ENCODE data around the gene PDE3B. TPM values are rescaled to one million over a fixed set of nuclear protein-coding genes. Genes with fewer than 3 reads are reported as not detected.

PDE3B gene
- total and polyA plus RNA-seq, 2 of the 8 experiments (the other 6 are each of a cell fraction or from before 2014, with no cell fraction given): 2.7 to 10.9 TPM

- Histone ChIP-seq H2AK5ac (ENCODE audit: low read depth, low read length) (no peak overlapping the region), H3K14ac (ENCODE audit: insufficient read length) (no peak overlapping the region), H2BK5ac (ENCODE audit: low read depth, low read length) (no peak overlapping the region), H4K20me1 (replicated peaks in 1 of 2; ENCODE audit: control insufficient read depth in 1 of 2, insufficient read depth in 2 of 2, low read length in 2 of 2) (no peaks in the 10 kb centered on the region), H3K23me2 (ENCODE audit: low read depth, low read length) (no peaks in the 10 kb centered on the region), H3K4me3 (ENCODE audit: extremely low read depth in 1 of 4, insufficient read depth in 2 of 4, low read depth in 3 of 4, low read length in 4 of 4) (no peak overlapping the region), H4K5ac (ENCODE audit: insufficient read length, low read depth, low read length) (no peak overlapping the region), H3K9ac (replicated peaks in 1 of 4; ENCODE audit: extremely low read depth in 1 of 4, low read depth in 3 of 4, low read length in 3 of 4) (no peak overlapping the region), H3K36me3 (ENCODE audit: control insufficient read depth in 2 of 4, insufficient read depth in 4 of 4, low read length in 3 of 4) (no peaks in the 10 kb centered on the region), H3K79me2 (ENCODE audit: control insufficient read depth in 1 of 2, insufficient read depth in 2 of 2, low read length in 2 of 2) (no peaks in the 10 kb centered on the region), H2AFZ (ENCODE audit: low read length) (no peak overlapping the region), H3K27me3 (replicated peaks in 1 of 4; ENCODE audit: control insufficient read depth in 3 of 4, extremely low read depth in 1 of 4, insufficient read depth in 3 of 4, low read length in 3 of 4) (no peaks in the 10 kb centered on the region), H3K27ac (ENCODE audit: low read depth, low read length) (no peak overlapping the region), H3K79me1 (ENCODE audit: low read depth, low read length) (no peaks in the 10 kb centered on the region), H3K4me1 (replicated peaks in 1 of 4; ENCODE audit: control insufficient read depth in 3 of 4, insufficient read depth in 4 of 4, low read length in 3 of 4) (no peaks in the 10 kb centered on the region), H3K9me3 (ENCODE audit: insufficient read depth in 2 of 2, low read depth in 1 of 2, low read length in 1 of 2) (no peaks in the 10 kb centered on the region; a peak in 2 of 4 replicates), H3K23ac (ENCODE audit: insufficient read length) (no peak overlapping the region), H2BK20ac (ENCODE audit: low read length) (no peak overlapping the region), H3K56ac (replicated peaks; ENCODE audit: insufficient read length, low read depth, low read length) (no peak overlapping the region), H2BK120ac (replicated peaks; ENCODE audit: low read depth, low read length) (no peak overlapping the region), H4K8ac (ENCODE audit: extremely low read depth, insufficient read depth, low read length) (no peak overlapping the region), H3K4ac (replicated peaks; ENCODE audit: insufficient read length, low read depth, low read length) (no peak overlapping the region), H2BK15ac (ENCODE audit: low read length) (no peak overlapping the region), H2BK12ac (ENCODE audit: low read depth, low read length) (no peak overlapping the region), H3K18ac (ENCODE audit: extremely low read depth, low read length) (no peak overlapping the region), H3K4me2 (ENCODE audit: insufficient read depth in 1 of 2, low read depth in 2 of 2, low read length in 2 of 2) (no peak overlapping the region), H4K91ac (replicated peaks; ENCODE audit: insufficient read length, low read length) (no peak overlapping the region)
- TF ChIP-seq CEBPB (IDR thresholded peaks at IDR 0.05; ENCODE audit: low read depth, low read length) (no peak), RNF2 (IDR thresholded peaks at IDR 0.05; ENCODE audit: borderline replicate concordance, low read depth, low read length, missing control alignments, poor library complexity, severe bottlenecking) (no peak), CTBP2 (IDR thresholded peaks at IDR 0.05; ENCODE audit: borderline replicate concordance, insufficient read depth, insufficient read length, low read length) (no peak), ASH2L (IDR thresholded peaks at IDR 0.05; ENCODE audit: low read length) (no peak), FOSL1 (IDR thresholded peaks at IDR 0.05; ENCODE audit: insufficient read depth, low read depth, low read length) (no peak), BRCA1 (IDR thresholded peaks at IDR 0.05; ENCODE audit: low read depth, low read length) (no peak)
- DNase-seq (ENCODE audit: low read depth in 1 of 2, low spot score in 2 of 2) (no peak), FAIRE-seq (no peak)
- ChIA-PET POLR2A (ENCODE audit: partially characterized antibody) (no interaction called here), CTCF (ENCODE audit: partially characterized antibody) (interaction anchor here (0.6 to 1.1 kb wide), 3 partner anchors 12 to 700 kb away, joined by 3 to 4 read pairs (median 3); no protein-coding TSS in a partner anchor)
- 97% methylated on average over 2 of the region's 2 CpGs; no CpG with 5 or more reads in 1 of the 2 experiments for WGBS, 2 experiments (ENCODE audit: extremely low coverage in 1 of 2, insufficient coverage in 1 of 2, insufficient read length in 1 of 2, insufficient replicate concordance in 2 of 2, low coverage in 1 of 2, low lambda C conversion rate in 2 of 2, missing lambda C conversion rate in 1 of 2)
These were observed 183.0 kb downstream of the PDE3B start for GRCh38 chr11:14826600-14826999.

All from H1 (cell line).